ENCODE data around the gene BPIFB2.

DNA sequence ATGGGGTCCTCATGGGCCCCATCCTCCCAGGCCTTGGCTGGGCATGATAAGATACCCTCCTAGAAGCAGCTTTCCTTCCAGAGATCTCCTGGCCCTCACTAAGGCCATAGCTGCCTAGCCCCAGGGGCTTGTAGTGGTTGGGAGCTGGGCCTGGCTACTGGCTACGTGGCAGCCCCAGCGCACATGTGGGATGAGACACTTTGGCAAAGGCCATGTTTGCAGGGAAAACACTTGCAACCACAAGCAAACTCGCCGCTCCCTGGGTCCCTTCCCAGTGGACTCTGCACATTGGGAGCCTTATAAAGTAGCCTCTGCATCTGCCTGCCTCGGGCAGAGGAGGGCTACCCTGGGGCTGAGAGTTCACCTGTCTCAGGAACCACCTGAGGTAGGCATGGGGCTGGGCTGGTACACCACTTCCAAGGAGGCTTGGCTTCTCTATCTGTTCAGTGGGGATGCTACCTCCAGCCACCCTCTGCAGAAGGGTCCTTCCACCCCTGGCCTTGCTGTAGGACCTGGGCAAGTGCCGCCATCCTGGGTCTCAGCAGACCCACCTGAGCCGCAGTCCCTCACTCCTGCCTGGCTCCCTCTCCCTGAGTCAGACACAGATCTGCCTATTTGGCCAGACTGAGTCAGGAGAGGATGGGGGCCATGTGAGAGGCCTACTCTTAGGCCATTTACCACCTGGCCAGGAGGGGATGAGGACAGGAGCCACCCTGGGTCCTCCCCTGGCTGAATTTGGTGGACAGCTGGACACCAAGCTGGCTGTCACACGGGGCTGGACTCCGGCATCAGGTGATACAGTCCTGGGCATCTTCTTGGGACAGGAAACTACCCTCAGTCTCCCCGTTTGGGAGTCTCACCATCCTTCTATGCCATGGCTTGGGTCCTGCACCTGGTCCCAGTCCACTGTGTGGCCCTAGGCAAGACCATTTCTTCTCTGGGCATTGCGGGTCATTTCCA lies at the start of gene BPIFB2:
- TF ChIP-seq, protein P1, sequence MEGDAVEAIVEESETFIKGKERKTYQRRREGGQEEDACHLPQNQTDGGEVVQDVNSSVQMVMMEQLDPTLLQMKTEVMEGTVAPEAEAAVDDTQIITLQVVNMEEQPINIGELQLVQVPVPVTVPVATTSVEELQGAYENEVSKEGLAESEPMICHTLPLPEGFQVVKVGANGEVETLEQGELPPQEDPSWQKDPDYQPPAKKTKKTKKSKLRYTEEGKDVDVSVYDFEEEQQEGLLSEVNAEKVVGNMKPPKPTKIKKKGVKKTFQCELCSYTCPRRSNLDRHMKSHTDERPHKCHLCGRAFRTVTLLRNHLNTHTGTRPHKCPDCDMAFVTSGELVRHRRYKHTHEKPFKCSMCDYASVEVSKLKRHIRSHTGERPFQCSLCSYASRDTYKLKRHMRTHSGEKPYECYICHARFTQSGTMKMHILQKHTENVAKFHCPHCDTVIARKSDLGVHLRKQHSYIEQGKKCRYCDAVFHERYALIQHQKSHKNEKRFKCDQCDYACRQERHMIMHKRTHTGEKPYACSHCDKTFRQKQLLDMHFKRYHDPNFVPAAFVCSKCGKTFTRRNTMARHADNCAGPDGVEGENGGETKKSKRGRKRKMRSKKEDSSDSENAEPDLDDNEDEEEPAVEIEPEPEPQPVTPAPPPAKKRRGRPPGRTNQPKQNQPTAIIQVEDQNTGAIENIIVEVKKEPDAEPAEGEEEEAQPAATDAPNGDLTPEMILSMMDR (IDR thresholded peaks at IDR 0.05): no peak
- TF ChIP-seq POLR2AphosphoS5 (IDR thresholded peaks at IDR 0.05): no peak
- no peak for TF ChIP-seq POLR2A (IDR thresholded peaks at IDR 0.05)
